ENCODE measurements around the gene PTPN23. TPM values are rescaled to one million over a fixed set of nuclear protein-coding genes. Genes with fewer than 3 reads are reported as not detected.

The PTPN23 gene
- total RNA-seq, 2 experiments from 2014 or later, result 20.7 to 22.6 TPM

- Mint-ChIP-seq H3K27me3 (no peaks in the 10 kb centered on the region), H3K36me3 (ENCODE audit: low read depth) (peaks cover 22% of the 10 kb centered on the region), H3K4me3 (no peak overlapping the region), H3K9me3 (no peaks in the 10 kb centered on the region), H3K27ac (peak overlapping the region; percentile 0), H3K4me1 (ENCODE audit: low read depth) (peaks cover 2% of the 10 kb centered on the region)
- TF ChIP-seq, protein P1, sequence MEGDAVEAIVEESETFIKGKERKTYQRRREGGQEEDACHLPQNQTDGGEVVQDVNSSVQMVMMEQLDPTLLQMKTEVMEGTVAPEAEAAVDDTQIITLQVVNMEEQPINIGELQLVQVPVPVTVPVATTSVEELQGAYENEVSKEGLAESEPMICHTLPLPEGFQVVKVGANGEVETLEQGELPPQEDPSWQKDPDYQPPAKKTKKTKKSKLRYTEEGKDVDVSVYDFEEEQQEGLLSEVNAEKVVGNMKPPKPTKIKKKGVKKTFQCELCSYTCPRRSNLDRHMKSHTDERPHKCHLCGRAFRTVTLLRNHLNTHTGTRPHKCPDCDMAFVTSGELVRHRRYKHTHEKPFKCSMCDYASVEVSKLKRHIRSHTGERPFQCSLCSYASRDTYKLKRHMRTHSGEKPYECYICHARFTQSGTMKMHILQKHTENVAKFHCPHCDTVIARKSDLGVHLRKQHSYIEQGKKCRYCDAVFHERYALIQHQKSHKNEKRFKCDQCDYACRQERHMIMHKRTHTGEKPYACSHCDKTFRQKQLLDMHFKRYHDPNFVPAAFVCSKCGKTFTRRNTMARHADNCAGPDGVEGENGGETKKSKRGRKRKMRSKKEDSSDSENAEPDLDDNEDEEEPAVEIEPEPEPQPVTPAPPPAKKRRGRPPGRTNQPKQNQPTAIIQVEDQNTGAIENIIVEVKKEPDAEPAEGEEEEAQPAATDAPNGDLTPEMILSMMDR (IDR thresholded peaks at IDR 0.05), result no peak
- CTCF ChIA-PET, result interaction anchor here (1.3 kb wide), 3 partner anchors 59 to 62 kb away, joined by 3 to 4 read pairs (median 3); no protein-coding TSS in a partner anchor
- ATAC-seq (no peak), DNase-seq (no peak)
- POLR2A ChIA-PET, result interaction anchor here (0.9 to 1.2 kb wide), 2 partner anchors 11 to 97 kb away, joined by 3 to 4 read pairs; no protein-coding TSS in a partner anchor
- intact Hi-C loops (cut with micrococcal nuclease), result no loop called here
Measured at GRCh38 chr3:47416041-47416440, 35.2 kb downstream of the PTPN23 start.

DNA sequence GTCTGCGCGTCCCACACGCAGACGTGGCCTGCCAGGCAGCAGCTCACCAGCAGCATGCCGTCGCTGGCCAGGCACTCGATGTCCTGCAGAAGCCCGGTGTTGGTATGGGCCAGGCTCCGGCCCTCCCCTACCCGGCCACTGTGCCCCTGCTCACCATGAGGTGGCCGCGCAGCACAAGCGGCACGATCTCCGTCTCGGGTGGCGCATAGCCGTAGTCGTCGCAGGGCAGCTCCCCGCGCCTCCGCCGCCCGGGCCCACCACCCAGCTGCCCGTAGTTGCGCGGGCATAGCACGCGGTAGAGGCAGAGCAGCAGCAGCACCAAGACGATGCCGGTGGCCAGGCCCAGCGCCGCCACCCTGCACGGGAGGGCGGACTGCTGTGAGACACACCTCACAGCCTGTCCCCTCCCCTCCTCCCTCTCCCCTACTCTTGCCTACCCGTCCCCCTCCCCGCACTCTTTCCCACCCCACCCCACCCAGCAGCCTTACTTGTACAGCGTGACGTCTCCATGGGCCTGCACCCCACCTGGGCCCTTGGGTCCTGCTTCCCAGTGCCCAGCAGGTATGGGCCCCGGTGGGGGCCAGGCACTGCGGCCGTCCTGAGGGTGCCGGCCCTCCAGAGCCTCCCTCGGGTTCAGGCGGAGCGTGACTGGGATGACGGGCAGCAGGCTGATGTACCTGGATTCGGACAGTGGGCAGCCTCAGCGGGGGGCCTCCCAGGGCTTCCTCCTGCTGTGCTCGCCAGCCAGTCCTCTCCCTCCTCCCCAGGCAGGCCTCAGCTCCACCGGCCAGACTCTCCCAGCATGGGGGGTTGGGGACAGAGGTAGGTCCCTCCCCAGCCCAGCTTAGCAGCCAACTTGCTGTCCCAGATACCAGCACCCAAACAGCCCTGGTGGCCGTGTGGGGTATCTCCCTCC, 37.6 kb downstream of the PTPN23 start:
- TF ChIP-seq, protein P1 (IDR thresholded peaks at IDR 0.05), result no peak
- Mint-ChIP-seq H3K36me3 (ENCODE audit: low read depth) (peaks cover 26% of the 10 kb centered on the region), H3K4me1 (ENCODE audit: low read depth) (peaks cover 19% of the 10 kb centered on the region), H3K9me3 (no peaks in the 10 kb centered on the region), H3K27ac (no peak overlapping the region), H3K27me3 (no peaks in the 10 kb centered on the region), H3K4me3 (no peak overlapping the region)
- POLR2A ChIA-PET, result no interaction called here
- peak; percentile 26 for DNase-seq
- CTCF ChIA-PET, result interaction anchor here (1.4 kb wide), 2 partner anchors 10 to 58 kb away, joined by 4 to 5 read pairs; no protein-coding TSS in a partner anchor
- no peak for ATAC-seq
- intact Hi-C loops (cut with micrococcal nuclease), result no loop called here

GRCh38 chr3:47419083-47420043, 38.5 kb downstream of the PTPN23 start:
- intact Hi-C loops (cut with micrococcal nuclease), result loop anchor here (2.0 to 5.0 kb wide), 2 partner anchors 57 to 93 kb away; partner anchors contain the start of gene ELP6
- H3K4me3 Mint-ChIP-seq, result no peak overlapping the region
- DNase-seq (no peak), ATAC-seq (no peak)
- TF ChIP-seq, protein P1 (IDR thresholded peaks at IDR 0.05), result no peak
- H3K9me3 Mint-ChIP-seq, result no peaks in the 10 kb centered on the region
- ChIA-PET CTCF (interaction anchor here (1.0 to 2.9 kb wide), 7 partner anchors 8 to 57 kb away, joined by 4 to 24 read pairs (median 4); no protein-coding TSS in a partner anchor), POLR2A (interaction anchor here (0.9 to 1.4 kb wide), 2 partner anchors 20 to 56 kb away, joined by 3 to 4 read pairs; partner anchors contain the start of gene SCAP)
- no peak overlapping the region for H3K27ac Mint-ChIP-seq
- no peaks in the 10 kb centered on the region for H3K27me3 Mint-ChIP-seq
- peaks cover 19% of the 10 kb centered on the region for H3K4me1 Mint-ChIP-seq (ENCODE audit: low read depth)
- peaks cover 26% of the 10 kb centered on the region for H3K36me3 Mint-ChIP-seq (ENCODE audit: low read depth)

- TF ChIP-seq, protein P1 (IDR thresholded peaks at IDR 0.05), result no peak
- H3K27me3 Mint-ChIP-seq, result no peaks in the 10 kb centered on the region
- ATAC-seq (no peak), DNase-seq (no peak)
- CTCF ChIA-PET, result interaction anchor here (1.0 to 6.9 kb wide), 13 partner anchors 8 to 405 kb away, joined by 3 to 99 read pairs (median 4); partner anchors contain the start of gene SCAP
- POLR2A ChIA-PET, result interaction anchor here (0.9 to 1.4 kb wide), 3 partner anchors 21 to 56 kb away, joined by 3 to 4 read pairs (median 3); partner anchors contain the start of gene SCAP
- no peak overlapping the region for H3K4me3 Mint-ChIP-seq
- no peaks in the 10 kb centered on the region for H3K9me3 Mint-ChIP-seq
- intact Hi-C loops (cut with micrococcal nuclease), result loop anchor here (2.0 to 5.0 kb wide), 2 partner anchors 57 to 92 kb away; partner anchors contain the start of gene ELP6
- H3K36me3 Mint-ChIP-seq (ENCODE audit: low read depth), result peaks cover 27% of the 10 kb centered on the region
- H3K27ac Mint-ChIP-seq, result no peak overlapping the region
- peaks cover 19% of the 10 kb centered on the region for H3K4me1 Mint-ChIP-seq (ENCODE audit: low read depth)
Measured at GRCh38 chr3:47420044-47420430, 39.2 kb downstream of the PTPN23 start.
